ENCODE measurements around the gene ZNF683. TPM values are rescaled to one million over a fixed set of nuclear protein-coding genes. Genes with fewer than 3 reads are reported as not detected.

Gene ZNF683
- total and polyA plus RNA-seq, 10 of the 15 experiments (the other 5 are each of a cell fraction or from before 2014, with no cell fraction given), result not detected

- TF ChIP-seq SKIL (IDR thresholded peaks at IDR 0.05; ENCODE audit: low read depth, poor library complexity, severe bottlenecking), result no peak
- TF ChIP-seq HDAC6 (IDR thresholded peaks at IDR 0.05; ENCODE audit: unreplicated experiment), result no peak
- no peak for TF ChIP-seq CHD4 (IDR thresholded peaks at IDR 0.05)
- no peak for TF ChIP-seq FOS (IDR thresholded peaks at IDR 0.05; ENCODE audit: borderline replicate concordance, extremely low read depth, insufficient read length)
- no peak for TF ChIP-seq CBX3 (IDR thresholded peaks at IDR 0.05; ENCODE audit: borderline replicate concordance, low read depth)
- TF ChIP-seq NBN (IDR thresholded peaks at IDR 0.05), result no peak
- TF ChIP-seq CTCF (IDR thresholded peaks at IDR 0.05 in 2 of 3, conservative IDR thresholded peaks at IDR 0.05 in 1 of 3; ENCODE audit: control insufficient read depth in 2 of 3, extremely low read depth in 1 of 3, insufficient read depth in 1 of 3, low read depth in 3 of 3, low read length in 3 of 3), result no peak
- no peak for TF ChIP-seq CUX1 (IDR thresholded peaks at IDR 0.05; ENCODE audit: insufficient replicate concordance, low read depth, low read length)
Measured at GRCh38 chr1:26403656-26404055, 31.1 kb upstream of the ZNF683 start (continued).
